ENCODE data around the gene AMBN. TPM values are rescaled to one million over a fixed set of nuclear protein-coding genes. Genes with fewer than 3 reads are reported as not detected.

The AMBN gene
- total RNA-seq, 1 experiment from 2014 or later, result not detected

DNA sequence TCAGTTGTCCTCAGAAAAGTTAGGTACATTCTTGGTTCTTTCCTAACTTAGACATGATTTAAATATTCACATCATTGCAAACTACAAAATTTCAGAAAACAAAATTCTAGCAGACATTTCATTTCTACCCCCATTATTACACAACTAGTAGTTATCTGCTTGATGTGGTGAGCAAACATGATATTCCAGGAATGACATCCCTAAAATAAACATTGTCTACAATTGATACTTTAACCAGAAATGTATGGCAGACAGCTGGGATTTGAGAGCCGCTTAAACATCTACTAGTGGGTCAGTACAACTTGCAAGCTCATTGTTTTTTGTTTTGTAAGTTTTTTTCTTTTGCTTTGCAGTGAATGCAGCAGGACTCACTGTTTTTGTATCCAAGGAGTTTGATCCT is 32.1 kb upstream of the AMBN start:
- CTCF ChIA-PET, result no interaction called here
- intact Hi-C loops (cut with micrococcal nuclease; ENCODE audit: unreplicated experiment), result loop anchor here (2.0 to 10.0 kb wide), 4 partner anchors 243 to 869 kb away; no protein-coding TSS in a partner anchor

DNA sequence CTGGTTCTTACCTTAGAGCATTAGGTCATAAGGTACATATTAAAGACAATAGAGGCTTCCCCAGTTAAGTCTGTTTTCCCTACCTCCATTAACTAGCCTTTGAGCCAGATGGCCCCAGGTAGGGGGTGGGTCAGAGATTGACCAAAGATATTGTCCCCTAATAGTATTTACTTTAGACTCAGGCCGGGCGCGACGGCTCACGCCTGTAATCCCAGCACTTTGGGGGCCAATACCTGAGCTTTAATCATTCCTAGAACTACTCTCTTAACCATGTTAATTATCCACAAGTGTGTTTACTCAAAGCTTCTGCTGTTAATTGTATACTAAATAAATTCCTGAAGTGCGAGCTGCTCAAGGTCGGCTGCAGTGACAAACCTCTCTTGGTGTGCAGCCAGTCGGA is 28.0 kb upstream of the AMBN start:
- Mint-ChIP-seq H3K36me3 (ENCODE audit: insufficient read depth, unreplicated experiment) (no peaks in the 10 kb centered on the region), H3K27ac (ENCODE audit: unreplicated experiment) (no peak overlapping the region), H3K4me1 (ENCODE audit: low read depth, unreplicated experiment) (peaks cover 5% of the 10 kb centered on the region), H3K27me3 (ENCODE audit: unreplicated experiment) (no peaks in the 10 kb centered on the region), H3K9me3 (ENCODE audit: low read depth, unreplicated experiment) (no peaks in the 10 kb centered on the region), H3K4me3 (ENCODE audit: low read depth, unreplicated experiment) (no peak overlapping the region)
- TF ChIP-seq, protein P1, sequence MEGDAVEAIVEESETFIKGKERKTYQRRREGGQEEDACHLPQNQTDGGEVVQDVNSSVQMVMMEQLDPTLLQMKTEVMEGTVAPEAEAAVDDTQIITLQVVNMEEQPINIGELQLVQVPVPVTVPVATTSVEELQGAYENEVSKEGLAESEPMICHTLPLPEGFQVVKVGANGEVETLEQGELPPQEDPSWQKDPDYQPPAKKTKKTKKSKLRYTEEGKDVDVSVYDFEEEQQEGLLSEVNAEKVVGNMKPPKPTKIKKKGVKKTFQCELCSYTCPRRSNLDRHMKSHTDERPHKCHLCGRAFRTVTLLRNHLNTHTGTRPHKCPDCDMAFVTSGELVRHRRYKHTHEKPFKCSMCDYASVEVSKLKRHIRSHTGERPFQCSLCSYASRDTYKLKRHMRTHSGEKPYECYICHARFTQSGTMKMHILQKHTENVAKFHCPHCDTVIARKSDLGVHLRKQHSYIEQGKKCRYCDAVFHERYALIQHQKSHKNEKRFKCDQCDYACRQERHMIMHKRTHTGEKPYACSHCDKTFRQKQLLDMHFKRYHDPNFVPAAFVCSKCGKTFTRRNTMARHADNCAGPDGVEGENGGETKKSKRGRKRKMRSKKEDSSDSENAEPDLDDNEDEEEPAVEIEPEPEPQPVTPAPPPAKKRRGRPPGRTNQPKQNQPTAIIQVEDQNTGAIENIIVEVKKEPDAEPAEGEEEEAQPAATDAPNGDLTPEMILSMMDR (IDR thresholded peaks at IDR 0.05; ENCODE audit: unreplicated experiment), result no peak
- intact Hi-C loops (cut with micrococcal nuclease; ENCODE audit: unreplicated experiment), result no loop called here
- CTCF ChIA-PET, result no interaction called here
- DNase-seq, result no peak
- BruUV-seq (replicated peaks), result no TSS peak

More for the DNA sequence above, 32.1 kb upstream of the AMBN start:
- no peaks in the 10 kb centered on the region for H3K9me3 Mint-ChIP-seq (ENCODE audit: low read depth, unreplicated experiment)
- H3K4me1 Mint-ChIP-seq (ENCODE audit: low read depth, unreplicated experiment), result peaks cover 8% of the 10 kb centered on the region
- no peaks in the 10 kb centered on the region for H3K36me3 Mint-ChIP-seq (ENCODE audit: insufficient read depth, unreplicated experiment)
- no peak for DNase-seq
- no peak overlapping the region for H3K27ac Mint-ChIP-seq (ENCODE audit: unreplicated experiment)
- no peak overlapping the region for H3K4me3 Mint-ChIP-seq (ENCODE audit: low read depth, unreplicated experiment)
- no peaks in the 10 kb centered on the region for H3K27me3 Mint-ChIP-seq (ENCODE audit: unreplicated experiment)
- no TSS peak for BruUV-seq (replicated peaks)
- TF ChIP-seq, protein P1 (IDR thresholded peaks at IDR 0.05; ENCODE audit: unreplicated experiment), result no peak

DNA sequence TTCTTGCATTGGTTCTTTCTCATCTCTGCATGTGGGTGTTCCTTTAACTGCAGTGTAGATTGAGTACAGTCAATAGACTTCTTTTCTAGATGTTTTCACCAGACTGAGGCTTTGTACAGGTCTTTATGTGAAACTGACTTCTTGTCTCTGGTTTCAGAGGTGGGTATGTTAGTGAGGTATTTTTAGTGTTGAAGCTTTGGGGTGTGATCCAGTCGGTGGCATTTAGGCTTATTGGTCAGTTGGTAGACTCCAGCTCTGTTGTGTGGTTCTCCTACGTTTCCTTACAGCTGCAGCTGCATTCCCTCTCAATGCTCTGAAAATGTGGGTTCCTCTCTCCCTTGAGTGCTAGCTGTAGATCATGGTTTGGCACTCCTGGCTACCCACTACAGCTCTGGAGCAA is 21.3 kb upstream of the AMBN start:
- Mint-ChIP-seq H3K4me1 (ENCODE audit: low read depth, unreplicated experiment) (no peaks in the 10 kb centered on the region), H3K36me3 (ENCODE audit: insufficient read depth, unreplicated experiment) (no peaks in the 10 kb centered on the region), H3K27ac (ENCODE audit: unreplicated experiment) (no peak overlapping the region), H3K27me3 (ENCODE audit: unreplicated experiment) (no peaks in the 10 kb centered on the region), H3K4me3 (ENCODE audit: low read depth, unreplicated experiment) (no peak overlapping the region), H3K9me3 (ENCODE audit: low read depth, unreplicated experiment) (no peaks in the 10 kb centered on the region)
- intact Hi-C loops (cut with micrococcal nuclease; ENCODE audit: unreplicated experiment), result no loop called here
- TF ChIP-seq, protein P1 (IDR thresholded peaks at IDR 0.05; ENCODE audit: unreplicated experiment), result no peak
- no peak for DNase-seq
- BruUV-seq (replicated peaks), result no TSS peak
- CTCF ChIA-PET, result no interaction called here

DNA sequence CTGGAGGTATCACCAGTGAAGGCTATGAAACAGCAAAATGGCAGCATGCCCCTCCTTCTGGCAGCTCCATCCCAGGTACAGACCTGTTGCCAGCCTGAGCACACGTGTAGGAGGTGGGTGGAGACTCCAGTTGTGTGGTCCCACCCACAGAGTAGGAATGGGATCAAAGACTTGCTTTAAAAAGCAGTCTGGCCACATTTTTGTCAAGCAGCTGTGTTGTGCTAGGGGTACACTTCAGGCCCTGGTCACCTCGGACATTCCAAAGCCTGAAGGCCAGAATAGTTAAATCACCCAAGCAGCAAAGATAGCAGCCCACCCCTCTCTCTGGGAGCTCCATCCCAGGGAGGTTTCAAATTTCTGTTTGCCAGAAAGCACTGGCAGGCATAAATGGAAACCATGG is 20.3 kb upstream of the AMBN start:
- TF ChIP-seq, protein P1 (IDR thresholded peaks at IDR 0.05; ENCODE audit: unreplicated experiment), result no peak
- H3K9me3 Mint-ChIP-seq (ENCODE audit: low read depth, unreplicated experiment), result no peaks in the 10 kb centered on the region
- DNase-seq, result no peak
- CTCF ChIA-PET, result no interaction called here
- no peak overlapping the region for H3K4me3 Mint-ChIP-seq (ENCODE audit: low read depth, unreplicated experiment)
- BruUV-seq (replicated peaks), result no TSS peak
- intact Hi-C loops (cut with micrococcal nuclease; ENCODE audit: unreplicated experiment), result no loop called here
- no peaks in the 10 kb centered on the region for H3K36me3 Mint-ChIP-seq (ENCODE audit: insufficient read depth, unreplicated experiment)
- no peaks in the 10 kb centered on the region for H3K27me3 Mint-ChIP-seq (ENCODE audit: unreplicated experiment)
- no peaks in the 10 kb centered on the region for H3K4me1 Mint-ChIP-seq (ENCODE audit: low read depth, unreplicated experiment)
- no peak overlapping the region for H3K27ac Mint-ChIP-seq (ENCODE audit: unreplicated experiment)
